A673 (cell line): ENCODE data around the gene GTPBP1.

Experiments
- EZH2 ChIP-seq: fragments of 200-600 bp; sonication (generic); IDR thresholded peaks from 2 replicates; pipeline ENCODE4 v1.6.1; 2017; ENCODE audit warnings: borderline replicate concordance, low read depth, mild to moderate bottlenecking, mixed read lengths, antibody characterized with exemption, low read length; ENCODE audit not compliant: poor library complexity, severe bottlenecking
- TF ChIP-seq, protein P1 (sequence below): fragments of 300-800, 200-600 bp; sonication (generic); conservative IDR thresholded peaks from 2 replicates; pipeline ENCODE4 v1.5.1; 2017; ENCODE audit warnings: low read depth, mild to moderate bottlenecking, antibody characterized with exemption, low read length, moderate library complexity, mixed read lengths

DNA sequence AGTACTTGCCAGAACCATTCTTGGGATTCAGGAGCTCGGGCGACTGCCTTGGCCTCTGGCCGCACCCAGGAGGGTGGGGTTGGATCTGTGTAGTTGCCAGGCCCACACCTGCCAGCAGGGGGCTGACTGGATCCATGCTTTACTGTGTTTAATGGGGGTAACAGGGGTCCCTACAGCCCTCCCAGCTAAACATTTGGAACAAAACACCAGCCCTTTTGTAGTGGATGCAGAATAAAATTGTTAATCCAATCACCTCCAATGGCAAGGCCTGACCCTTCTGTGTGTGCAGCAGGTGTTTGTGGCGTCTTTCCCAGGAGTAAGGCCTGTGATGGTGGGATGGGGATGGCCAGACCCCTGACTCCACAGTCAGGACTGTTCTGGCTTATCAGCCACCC, 27.6 kb downstream of the GTPBP1 start:
- TF ChIP-seq, protein P1, sequence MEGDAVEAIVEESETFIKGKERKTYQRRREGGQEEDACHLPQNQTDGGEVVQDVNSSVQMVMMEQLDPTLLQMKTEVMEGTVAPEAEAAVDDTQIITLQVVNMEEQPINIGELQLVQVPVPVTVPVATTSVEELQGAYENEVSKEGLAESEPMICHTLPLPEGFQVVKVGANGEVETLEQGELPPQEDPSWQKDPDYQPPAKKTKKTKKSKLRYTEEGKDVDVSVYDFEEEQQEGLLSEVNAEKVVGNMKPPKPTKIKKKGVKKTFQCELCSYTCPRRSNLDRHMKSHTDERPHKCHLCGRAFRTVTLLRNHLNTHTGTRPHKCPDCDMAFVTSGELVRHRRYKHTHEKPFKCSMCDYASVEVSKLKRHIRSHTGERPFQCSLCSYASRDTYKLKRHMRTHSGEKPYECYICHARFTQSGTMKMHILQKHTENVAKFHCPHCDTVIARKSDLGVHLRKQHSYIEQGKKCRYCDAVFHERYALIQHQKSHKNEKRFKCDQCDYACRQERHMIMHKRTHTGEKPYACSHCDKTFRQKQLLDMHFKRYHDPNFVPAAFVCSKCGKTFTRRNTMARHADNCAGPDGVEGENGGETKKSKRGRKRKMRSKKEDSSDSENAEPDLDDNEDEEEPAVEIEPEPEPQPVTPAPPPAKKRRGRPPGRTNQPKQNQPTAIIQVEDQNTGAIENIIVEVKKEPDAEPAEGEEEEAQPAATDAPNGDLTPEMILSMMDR = peak; percentile 80
- TF ChIP-seq EZH2 = no peak
